GM18861 (cell line): ENCODE measurements around the gene HSPD1.

Experiments used
- ATAC-seq: cut with Tn5 transposase; IDR thresholded peaks from one replicate; pipeline ENCODE4 v1.9.1; 2021; ENCODE audit not compliant: unreplicated experiment

The HSPD1 gene

DNA sequence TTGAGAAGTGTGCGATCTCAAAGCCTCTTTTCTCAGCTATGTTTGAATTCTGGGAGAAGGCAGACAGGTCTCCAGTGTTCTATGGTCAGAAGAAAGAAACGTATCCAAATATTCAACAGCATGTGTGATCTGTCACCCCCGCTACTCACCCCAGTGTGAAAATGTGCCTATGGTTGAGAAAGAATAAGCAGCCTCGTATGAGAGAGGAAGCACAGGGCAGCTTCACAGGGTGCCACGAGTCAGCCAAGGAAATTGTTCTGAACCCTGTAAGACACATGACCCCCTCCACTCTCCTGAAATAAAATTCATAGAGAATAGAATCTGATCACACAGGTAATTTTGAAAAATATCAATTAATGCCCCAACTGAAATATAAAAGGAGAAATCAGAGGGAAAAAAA lies 56.8 kb downstream of the HSPD1 start:
- no peak for ATAC-seq

DNA sequence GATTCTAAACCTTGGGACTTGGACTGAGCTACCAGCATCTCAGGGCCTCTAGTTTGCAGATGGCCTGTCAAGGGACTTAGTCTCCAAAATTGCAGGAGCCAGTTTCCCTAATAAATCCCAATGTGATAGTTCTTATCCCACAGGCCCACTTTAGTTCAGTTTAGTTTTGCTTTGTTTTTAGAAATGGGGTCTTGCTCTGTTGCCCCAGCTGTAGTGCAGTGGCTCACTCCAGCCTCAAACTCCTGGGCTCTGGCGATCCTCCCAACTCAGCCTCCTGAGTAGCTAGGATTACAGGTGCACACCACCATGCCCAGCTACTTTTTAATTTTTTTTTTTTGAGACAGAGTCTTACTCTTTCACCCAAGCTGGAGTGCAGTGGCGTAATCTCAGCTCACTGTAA lies 62.3 kb downstream of the HSPD1 start:
- no peak for ATAC-seq
